ENCODE data around the gene SPON1. TPM values are rescaled to one million over a fixed set of nuclear protein-coding genes. Genes with fewer than 3 reads are reported as not detected.

SPON1 gene
- total and polyA plus RNA-seq, 2 donors (not counting 1 experiment from before 2014, with no cell fraction given) = 0.30 TPM; not detected in 1

GRCh38 chr11:13926981-13927380 lies 35.5 kb upstream of the SPON1 start:
- Mint-ChIP-seq H3K27ac (no peak overlapping the region), H3K4me1 (peaks cover 43% of the 10 kb centered on the region), H3K9me3 (ENCODE audit: insufficient read depth) (peaks cover 5% of the 10 kb centered on the region), H3K4me3 (no peak overlapping the region), H3K27me3 (no peaks in the 10 kb centered on the region)
- TF ChIP-seq, protein P1, sequence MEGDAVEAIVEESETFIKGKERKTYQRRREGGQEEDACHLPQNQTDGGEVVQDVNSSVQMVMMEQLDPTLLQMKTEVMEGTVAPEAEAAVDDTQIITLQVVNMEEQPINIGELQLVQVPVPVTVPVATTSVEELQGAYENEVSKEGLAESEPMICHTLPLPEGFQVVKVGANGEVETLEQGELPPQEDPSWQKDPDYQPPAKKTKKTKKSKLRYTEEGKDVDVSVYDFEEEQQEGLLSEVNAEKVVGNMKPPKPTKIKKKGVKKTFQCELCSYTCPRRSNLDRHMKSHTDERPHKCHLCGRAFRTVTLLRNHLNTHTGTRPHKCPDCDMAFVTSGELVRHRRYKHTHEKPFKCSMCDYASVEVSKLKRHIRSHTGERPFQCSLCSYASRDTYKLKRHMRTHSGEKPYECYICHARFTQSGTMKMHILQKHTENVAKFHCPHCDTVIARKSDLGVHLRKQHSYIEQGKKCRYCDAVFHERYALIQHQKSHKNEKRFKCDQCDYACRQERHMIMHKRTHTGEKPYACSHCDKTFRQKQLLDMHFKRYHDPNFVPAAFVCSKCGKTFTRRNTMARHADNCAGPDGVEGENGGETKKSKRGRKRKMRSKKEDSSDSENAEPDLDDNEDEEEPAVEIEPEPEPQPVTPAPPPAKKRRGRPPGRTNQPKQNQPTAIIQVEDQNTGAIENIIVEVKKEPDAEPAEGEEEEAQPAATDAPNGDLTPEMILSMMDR (IDR thresholded peaks at IDR 0.05) = no peak
- TF ChIP-seq EZH2 (IDR thresholded peaks at IDR 0.05; ENCODE audit: borderline replicate concordance, insufficient read depth, low read depth, low read length, poor library complexity, severe bottlenecking) = no peak
- WGBS (ENCODE audit: insufficient coverage) = no CpG with 5 or more reads among the region's 3 CpGs
- Histone ChIP-seq H3K79me2 (ENCODE audit: control insufficient read depth, insufficient read depth, low read length) (no peaks in the 10 kb centered on the region), H3K36me3 (replicated peaks in 1 of 2; ENCODE audit: control extremely low read depth in 1 of 2, control insufficient read depth in 1 of 2, extremely low read depth in 1 of 2, insufficient read depth in 2 of 2, low read length in 1 of 2) (no peaks in the 10 kb centered on the region), H3K9ac (ENCODE audit: low read length) (no peak overlapping the region), H3K4me3 (ENCODE audit: control extremely low read depth in 1 of 5, extremely low read depth in 1 of 5, insufficient read depth in 1 of 5, low read depth in 2 of 5, low read length in 4 of 5) (no peak overlapping the region), H3K9me3 (ENCODE audit: control extremely low read depth in 1 of 3, control insufficient read depth in 2 of 3, insufficient read depth in 1 of 3, low read length in 2 of 3) (no peaks in the 10 kb centered on the region), H3K27me3 (replicated peaks in 1 of 4; ENCODE audit: control extremely low read depth in 1 of 4, control insufficient read depth in 3 of 4, insufficient read depth in 4 of 4, low read length in 3 of 4) (no peaks in the 10 kb centered on the region), H2AFZ (ENCODE audit: insufficient read depth, low read depth, low read length, poor library complexity, severe bottlenecking) (no peak overlapping the region), H3K4me2 (replicated peaks; ENCODE audit: low read depth, low read length, poor library complexity, severe bottlenecking) (no peak overlapping the region), H4K20me1 (ENCODE audit: control insufficient read depth, insufficient read depth, low read length, poor library complexity, severe bottlenecking) (no peaks in the 10 kb centered on the region), H3K27ac (ENCODE audit: low read length in 2 of 2) (no peak overlapping the region), H3K4me1 (ENCODE audit: control insufficient read depth in 2 of 2, insufficient read depth in 2 of 2, low read length in 2 of 2) (peaks cover 33 to 35% of the 10 kb centered on the region in 2 donors)
- ATAC-seq (ENCODE audit: low read depth) (no peak), DNase-seq (no peak)
- CTCF ChIA-PET = no interaction called here
- POLR2A ChIA-PET = no interaction called here
- intact Hi-C loops (cut with micrococcal nuclease) = no loop called here

DNA sequence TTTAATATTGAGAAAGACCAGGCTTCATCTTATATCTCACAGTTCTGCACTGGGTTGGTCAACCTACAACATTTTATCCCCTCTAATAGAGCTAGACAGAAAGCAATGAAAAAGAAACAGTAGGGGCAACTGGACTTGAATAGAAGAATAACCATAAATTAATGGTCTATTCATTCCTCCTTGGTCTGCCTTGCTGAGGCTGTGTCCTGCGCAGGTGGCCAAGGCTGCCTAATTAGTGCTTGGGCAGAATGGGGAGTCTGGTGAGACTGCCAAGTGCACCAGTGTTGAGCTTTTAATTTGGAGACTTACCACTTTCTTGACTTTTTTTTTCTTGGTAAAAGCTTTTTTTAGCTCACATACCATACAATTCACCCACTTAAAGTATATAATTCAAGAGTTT lies 35.0 kb upstream of the SPON1 start:
- Histone ChIP-seq H3K4me3 (ENCODE audit: control extremely low read depth in 1 of 5, extremely low read depth in 1 of 5, insufficient read depth in 1 of 5, low read depth in 2 of 5, low read length in 4 of 5) (no peak overlapping the region), H3K27me3 (replicated peaks in 1 of 4; ENCODE audit: control extremely low read depth in 1 of 4, control insufficient read depth in 3 of 4, insufficient read depth in 4 of 4, low read length in 3 of 4) (no peaks in the 10 kb centered on the region), H3K36me3 (replicated peaks in 1 of 2; ENCODE audit: control extremely low read depth in 1 of 2, control insufficient read depth in 1 of 2, extremely low read depth in 1 of 2, insufficient read depth in 2 of 2, low read length in 1 of 2) (no peaks in the 10 kb centered on the region), H2AFZ (ENCODE audit: insufficient read depth, low read depth, low read length, poor library complexity, severe bottlenecking) (no peak overlapping the region), H3K27ac (ENCODE audit: low read length in 2 of 2) (no peak overlapping the region), H3K4me1 (ENCODE audit: control insufficient read depth in 2 of 2, insufficient read depth in 2 of 2, low read length in 2 of 2) (peaks cover 32 to 33% of the 10 kb centered on the region in 2 donors), H3K9ac (ENCODE audit: low read length) (no peak overlapping the region), H3K9me3 (ENCODE audit: control extremely low read depth in 1 of 3, control insufficient read depth in 2 of 3, insufficient read depth in 1 of 3, low read length in 2 of 3) (no peaks in the 10 kb centered on the region), H3K79me2 (ENCODE audit: control insufficient read depth, insufficient read depth, low read length) (no peaks in the 10 kb centered on the region), H4K20me1 (ENCODE audit: control insufficient read depth, insufficient read depth, low read length, poor library complexity, severe bottlenecking) (no peaks in the 10 kb centered on the region), H3K4me2 (replicated peaks; ENCODE audit: low read depth, low read length, poor library complexity, severe bottlenecking) (no peak overlapping the region)
- no peak overlapping the region for H3K27ac Mint-ChIP-seq
- POLR2A ChIA-PET = no interaction called here
- DNase-seq = no peak
- H3K4me3 Mint-ChIP-seq = no peak overlapping the region
- peaks cover 5% of the 10 kb centered on the region for H3K9me3 Mint-ChIP-seq (ENCODE audit: insufficient read depth)
- intact Hi-C loops (cut with micrococcal nuclease) = no loop called here
- TF ChIP-seq, protein P1 (IDR thresholded peaks at IDR 0.05) = no peak
- no peak for TF ChIP-seq EZH2 (IDR thresholded peaks at IDR 0.05; ENCODE audit: borderline replicate concordance, insufficient read depth, low read depth, low read length, poor library complexity, severe bottlenecking)
- ATAC-seq (ENCODE audit: low read depth) = no peak
- H3K27me3 Mint-ChIP-seq = no peaks in the 10 kb centered on the region
- peaks cover 40% of the 10 kb centered on the region for H3K4me1 Mint-ChIP-seq
- CTCF ChIA-PET = no interaction called here
- no CpG with 5 or more reads among the region's 1 CpG for WGBS (ENCODE audit: insufficient coverage)

All from B cell (primary cell).